Lung (tissue), 12 donors: ENCODE data around the gene PRDM5. TPM values are rescaled to one million over a fixed set of nuclear protein-coding genes. Genes with fewer than 3 reads are reported as not detected.

Source experiments
- ATAC-seq: fragments of 200-7000 bp; cut with Tn5 transposase; one replicate; pipeline ENCODE4 v1.9.1; 2020; ENCODE audit warnings: moderate number of reproducible peaks; ENCODE audit not compliant: insufficient read depth, low FRiP score
- DNase-seq, 3 donors: peaks; one replicate each; pipeline ENCODE4 v3.0.0-alpha.2; 2013 to 2017
- H3K27ac ChIP-seq, 2 donors: one replicate each; pipeline ENCODE4 v1.5.1; 2013; ENCODE audit warnings: mild to moderate bottlenecking in 2 of 2, moderate library complexity in 2 of 2, control low read depth in 1 of 2, inconsistent platforms in 1 of 2, low read depth in 1 of 2, low read length in 1 of 2
- H3K27me3 ChIP-seq, 3 donors: one replicate each; pipeline ENCODE4 v1.5.1; 2013; ENCODE audit warnings: low read length in 2 of 3; ENCODE audit not compliant: control insufficient read depth in 3 of 3, insufficient read depth in 3 of 3
- H3K36me3 ChIP-seq, 4 donors: one replicate each; pipeline ENCODE4 v1.5.1; 2013; ENCODE audit warnings: low read length in 4 of 4, mild to moderate bottlenecking in 1 of 4, moderate library complexity in 1 of 4; ENCODE audit not compliant: control insufficient read depth in 4 of 4, insufficient read depth in 4 of 4
- H3K4me1 ChIP-seq, 5 donors: one replicate each; pipeline ENCODE4 v1.5.1; 2013; ENCODE audit warnings: low read length in 5 of 5, mild to moderate bottlenecking in 2 of 5, moderate library complexity in 1 of 5; ENCODE audit not compliant: control insufficient read depth in 5 of 5, insufficient read depth in 5 of 5
- H3K4me3 ChIP-seq: one replicate; pipeline ENCODE4 v1.5.1; 2013; ENCODE audit warnings: mild to moderate bottlenecking, control low read depth, moderate library complexity
- H3K9ac ChIP-seq, 2 donors: one replicate each; pipeline ENCODE4 v1.5.1; 2013; ENCODE audit warnings: low read length in 2 of 2, control low read depth in 1 of 2; ENCODE audit not compliant: insufficient read depth in 1 of 2
- H3K9me3 ChIP-seq, 4 donors: one replicate each; pipeline ENCODE4 v1.5.1; 2013; ENCODE audit warnings: low read length in 3 of 4, mild to moderate bottlenecking in 1 of 4, moderate library complexity in 1 of 4; ENCODE audit not compliant: control insufficient read depth in 4 of 4, insufficient read depth in 3 of 4
- CTCF ChIP-seq: IDR thresholded peaks from 2 replicates; pipeline ENCODE4 v1.5.1; 2012; ENCODE audit warnings: mild to moderate bottlenecking; ENCODE audit errors: control extremely low read depth, extremely low read depth
- WGBS, 2 donors: extraction: QIAGEN DNeasy Blood & Tissue Kit; methylation state at CpG; one replicate each; pipeline ENCODE4 v1.1.7; 2013; 5-methylcytosine and 5-hydroxymethylcytosine counted together
- polyA plus RNA-seq, 2 donors: library from polyadenylated mRNA; stranded (reverse); fragments of 200-250 nt; gene quantifications; one replicate each; pipeline ENCODE4 v1.2.1, GENCODE V29; 2013
- total RNA-seq, 2 donors: library from RNA; depleted of rRNA in 1 of 2; stranded (reverse); fragments of >200 nt in 1 of 2; gene quantifications; one replicate each; pipeline ENCODE4 v1.2.1, GENCODE V29; 2014 to 2021
- donor health status: control.
- donor health status: control.
- donor health status: Bipolar disorder and iron deficiency.
- donor health status: healthy.
- donor health status: DM: yes; HTN: yes; CAD: no.

Gene PRDM5
- total and polyA plus RNA-seq, 4 donors = 3.0 to 57.6 (median 9.2) TPM

- TF ChIP-seq CTCF = no peak
- WGBS, 2 donors = 0 to 3% methylated on average over 1 of the region's 1 CpG
- peaks cover 0 to 11% (median 3%) of the 10 kb centered on the region in 4 donors for H3K9me3 ChIP-seq
- H3K9ac ChIP-seq = no peak overlapping the region
- H3K36me3 ChIP-seq = peaks cover 0 to 3% (median 0%) of the 10 kb centered on the region in 4 donors
- DNase-seq (no peak), ATAC-seq (no peak)
- no peak overlapping the region for H3K4me3 ChIP-seq
- no peaks in the 10 kb centered on the region for H3K4me1 ChIP-seq
- no peak overlapping the region for H3K27ac ChIP-seq
- no peaks in the 10 kb centered on the region for H3K27me3 ChIP-seq
Measured at GRCh38 chr4:120672076-120672475, 250.4 kb downstream of the PRDM5 start.

GRCh38 chr4:120671538-120671937 lies 251.0 kb downstream of the PRDM5 start:
- H3K36me3 ChIP-seq = peaks cover 0 to 3% (median 0%) of the 10 kb centered on the region in 4 donors
- WGBS, 2 donors = 91 to 100% methylated on average over 3 of the region's 3 CpGs

GRCh38 chr4:120667102-120667501 lies 255.4 kb downstream of the PRDM5 start:
- no peak overlapping the region for H3K27ac ChIP-seq
- no peak for ATAC-seq
- TF ChIP-seq CTCF = no peak
- DNase-seq = no peak
- peaks cover 0 to 3% (median 0%) of the 10 kb centered on the region in 4 donors for H3K9me3 ChIP-seq
- H3K36me3 ChIP-seq = no peaks in the 10 kb centered on the region
- 81 to 84% methylated on average over 3 of the region's 3 CpGs for whole genome bisulfite sequencing, 2 donors
- no peaks in the 10 kb centered on the region for H3K4me1 ChIP-seq
- no peak overlapping the region for H3K4me3 ChIP-seq
- H3K27me3 ChIP-seq = no peaks in the 10 kb centered on the region
- no peak overlapping the region for H3K9ac ChIP-seq

More at GRCh38 chr4:120671538-120671937, 251.0 kb downstream of the PRDM5 start:
- Histone ChIP-seq H3K9ac (no peak overlapping the region), H3K4me3 (no peak overlapping the region), H3K27me3 (no peaks in the 10 kb centered on the region), H3K4me1 (no peaks in the 10 kb centered on the region), H3K27ac (no peak overlapping the region), H3K9me3 (peaks cover 0 to 11% (median 3%) of the 10 kb centered on the region in 4 donors)
- ATAC-seq = no peak
- DNase-seq = no peak
- TF ChIP-seq CTCF = no peak

- DNase-seq (no peak), ATAC-seq (no peak)
- Histone ChIP-seq H3K9me3 (no peaks in the 10 kb centered on the region), H3K27ac (no peak overlapping the region), H3K36me3 (no peaks in the 10 kb centered on the region), H3K27me3 (no peaks in the 10 kb centered on the region), H3K4me3 (no peak overlapping the region), H3K9ac (no peak overlapping the region), H3K4me1 (no peaks in the 10 kb centered on the region)
- 94 to 95% methylated on average over 3 of the region's 3 CpGs for WGBS, 2 donors
- no peak for TF ChIP-seq CTCF
Measured at GRCh38 chr4:120664851-120665250, 257.7 kb downstream of the PRDM5 start.
